GM19025 (cell line): ENCODE results near the gene TMEM121.
"Not testable (repeated sequence)": the region's sequence is repeated elsewhere in the genome, so short reads cannot be mapped to it uniquely, and the experiment has no call there.

Experiments used
- ATAC-seq: cut with Tn5 transposase; IDR thresholded peaks from one replicate; pipeline ENCODE4 v1.9.1; 2021; ENCODE audit warnings: mild to moderate bottlenecking, low read depth, moderate library complexity; ENCODE audit not compliant: unreplicated experiment

Gene TMEM121

DNA sequence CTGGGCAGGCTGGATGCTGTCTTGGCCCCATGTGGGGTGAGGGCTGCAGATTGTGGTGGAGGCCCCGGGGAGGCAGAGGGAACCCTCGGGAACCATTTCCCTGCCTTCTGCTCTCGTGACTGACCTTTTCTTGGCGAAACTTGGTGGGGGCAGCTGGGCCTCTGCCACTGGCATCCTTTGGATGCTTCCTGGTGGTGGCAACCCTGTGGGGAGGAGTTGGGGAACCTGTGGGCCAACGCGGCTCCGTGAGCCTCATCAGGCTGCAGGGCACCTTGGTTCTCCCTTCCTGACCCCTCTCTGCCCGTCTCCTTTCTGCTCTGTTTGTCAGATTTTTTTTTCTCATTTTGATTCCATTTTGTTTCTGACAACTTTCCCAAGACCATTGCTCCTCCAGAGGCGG, 14.4 kb downstream of the TMEM121 start:
- ATAC-seq = no peak

- ATAC-seq = no peak
Measured at GRCh38 chr14:105541218-105541875, 15.0 kb downstream of the TMEM121 start.

DNA sequence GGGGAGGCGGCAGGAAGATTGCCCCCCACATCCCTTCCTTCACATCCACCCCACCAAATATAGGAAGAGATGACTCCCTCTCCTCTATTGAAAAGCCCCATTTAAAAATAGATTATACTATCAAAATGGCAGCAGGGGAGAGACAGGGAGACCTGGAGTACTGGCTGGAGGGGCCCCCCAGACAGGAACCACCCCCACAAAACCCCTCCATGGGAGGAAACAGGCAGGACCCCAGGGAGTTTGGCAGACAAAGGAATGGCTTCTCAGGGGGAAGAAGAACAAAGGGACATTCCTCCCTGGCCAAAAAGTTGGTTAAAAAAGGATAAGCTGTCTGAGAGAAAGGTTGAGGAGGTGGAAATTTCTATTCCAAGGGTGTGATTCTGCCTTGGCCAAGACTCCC, 19.3 kb downstream of the TMEM121 start:
- not testable (repeated sequence) for ATAC-seq

- ATAC-seq = not testable (repeated sequence)
Measured at GRCh38 chr14:105546410-105546809, 20.0 kb downstream of the TMEM121 start.

DNA sequence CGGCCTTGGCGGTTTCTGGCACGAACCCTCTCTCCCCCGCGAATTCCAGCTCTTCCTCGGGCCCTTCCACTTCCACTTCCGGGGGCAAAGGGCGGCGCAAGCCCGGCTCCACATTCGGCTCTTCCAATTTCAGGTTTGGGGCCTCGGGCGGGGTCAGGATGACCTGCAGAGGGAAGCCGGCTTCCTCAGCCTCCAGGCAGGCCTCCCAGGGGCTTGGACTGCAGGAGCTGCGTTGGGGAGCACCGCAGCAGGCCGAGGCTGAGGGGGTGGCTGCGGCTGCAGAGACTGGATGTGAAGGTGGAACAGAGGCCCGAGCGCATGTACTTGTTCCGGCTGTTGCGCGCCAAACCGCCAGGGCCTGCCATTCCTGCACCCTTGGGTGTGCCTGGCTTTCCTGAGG, 20.7 kb downstream of the TMEM121 start:
- not testable (repeated sequence) for ATAC-seq

- ATAC-seq = no peak
Measured at GRCh38 chr14:105547741-105548169, 21.4 kb downstream of the TMEM121 start.

GRCh38 chr14:105549481-105549880, 23.1 kb downstream of the TMEM121 start:
- no peak for ATAC-seq

- no peak for ATAC-seq
Measured at GRCh38 chr14:105554022-105554421, 27.6 kb downstream of the TMEM121 start.

GRCh38 chr14:105554523-105554922, 28.1 kb downstream of the TMEM121 start:
- ATAC-seq = no peak

GRCh38 chr14:105557671-105558070, 31.3 kb downstream of the TMEM121 start:
- ATAC-seq = not testable (repeated sequence)

DNA sequence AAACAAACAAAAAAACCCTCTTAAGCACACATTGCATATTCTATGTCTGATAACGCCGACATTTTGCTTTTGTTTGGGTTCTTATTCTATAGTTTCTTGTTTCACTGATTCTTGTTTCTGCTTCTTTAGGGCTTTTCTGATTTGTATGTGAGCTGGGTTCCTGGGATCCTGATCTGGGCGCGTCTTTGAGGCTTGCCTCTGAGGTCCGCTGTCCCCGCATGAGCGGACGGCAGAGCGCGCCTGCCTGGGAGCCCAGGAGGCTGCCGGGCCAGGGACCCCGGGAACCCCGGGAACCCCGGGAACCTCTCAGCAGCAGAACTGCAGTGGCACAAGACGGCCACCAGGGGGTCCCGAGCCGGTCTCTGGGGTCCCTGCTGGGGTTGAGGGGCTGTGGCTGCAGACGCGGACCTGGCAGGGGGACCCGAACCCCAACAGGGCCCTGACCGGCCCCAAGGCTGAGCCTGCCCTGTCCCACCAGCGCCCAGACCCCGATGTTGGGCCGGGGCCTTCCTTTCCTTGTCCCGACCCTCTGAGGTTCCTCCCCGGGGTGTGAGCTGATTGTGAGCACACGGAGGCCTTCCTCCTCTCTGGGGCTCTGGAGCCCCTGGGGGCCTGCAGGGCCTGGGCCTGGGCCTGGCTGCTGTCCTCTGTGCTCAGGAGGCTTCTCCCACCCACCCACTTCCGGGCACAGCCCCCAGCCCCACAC, 32.2 kb downstream of the TMEM121 start:
- ATAC-seq = not testable (repeated sequence)

DNA sequence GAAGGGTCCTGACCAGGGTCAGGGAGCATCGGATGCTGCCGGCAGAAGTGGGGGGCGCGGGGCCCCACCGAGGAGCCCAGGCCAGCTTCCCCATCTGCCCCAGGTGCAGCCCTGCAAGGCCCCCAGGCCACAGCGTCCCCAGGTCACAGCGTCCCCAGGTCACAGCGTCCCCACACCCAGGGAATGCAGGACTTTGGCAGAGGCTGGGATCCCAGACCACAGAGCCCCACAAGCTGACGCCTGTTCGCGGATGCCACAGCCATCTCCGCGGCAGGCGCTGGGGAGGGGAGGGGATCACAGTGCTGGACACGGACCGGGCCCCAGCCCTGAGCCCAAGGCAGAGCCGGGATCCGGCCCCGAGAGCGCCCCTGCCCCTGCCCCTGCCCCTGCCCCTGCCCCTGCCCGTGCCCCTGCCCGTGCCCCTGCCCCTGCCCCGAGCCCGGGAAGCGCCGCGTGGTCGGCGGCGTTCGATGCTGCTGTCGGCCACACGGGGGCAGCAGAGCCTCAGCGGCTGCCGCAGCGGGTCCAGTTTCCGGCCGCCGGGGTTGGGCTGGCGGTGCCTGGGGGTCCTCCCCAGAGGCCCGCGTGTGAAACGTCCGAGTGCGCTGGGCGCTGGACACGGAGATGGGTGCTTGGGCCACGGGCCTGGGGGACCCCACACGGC, 33.1 kb downstream of the TMEM121 start:
- ATAC-seq = peak; percentile 50

DNA sequence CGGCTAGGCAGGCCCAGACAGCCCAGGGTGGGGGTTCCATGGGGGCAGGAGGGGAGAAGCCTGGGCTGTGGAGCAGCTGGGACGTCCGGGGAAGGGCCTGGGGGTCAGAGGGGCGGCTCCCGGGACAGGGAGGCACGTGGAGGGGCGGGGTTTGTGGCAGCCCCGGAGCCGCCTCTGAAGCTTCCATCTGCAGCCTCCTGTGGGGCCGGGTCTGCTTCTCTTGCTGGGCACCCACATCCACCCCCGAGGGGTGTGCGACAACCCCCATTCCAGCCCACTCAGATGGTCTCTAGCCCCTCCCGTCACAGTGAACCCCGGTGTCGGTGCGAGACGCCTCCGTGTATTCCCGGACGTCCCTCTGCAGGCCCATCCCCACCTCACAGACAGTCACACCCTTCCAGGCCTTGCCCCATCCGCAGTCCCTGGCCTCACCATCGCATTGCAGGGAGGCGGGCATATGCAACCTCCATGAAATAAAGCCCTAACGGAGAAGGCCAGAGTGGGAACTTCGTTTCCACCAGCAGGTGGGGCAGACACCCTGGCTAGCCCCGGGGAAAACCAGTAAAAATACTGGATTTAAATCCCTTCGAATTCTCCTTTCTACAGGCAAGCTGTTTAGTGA, 33.8 kb downstream of the TMEM121 start:
- ATAC-seq = peak; percentile 63

GRCh38 chr14:105561345-105561744, 35.0 kb downstream of the TMEM121 start:
- ATAC-seq = not testable (repeated sequence)

DNA sequence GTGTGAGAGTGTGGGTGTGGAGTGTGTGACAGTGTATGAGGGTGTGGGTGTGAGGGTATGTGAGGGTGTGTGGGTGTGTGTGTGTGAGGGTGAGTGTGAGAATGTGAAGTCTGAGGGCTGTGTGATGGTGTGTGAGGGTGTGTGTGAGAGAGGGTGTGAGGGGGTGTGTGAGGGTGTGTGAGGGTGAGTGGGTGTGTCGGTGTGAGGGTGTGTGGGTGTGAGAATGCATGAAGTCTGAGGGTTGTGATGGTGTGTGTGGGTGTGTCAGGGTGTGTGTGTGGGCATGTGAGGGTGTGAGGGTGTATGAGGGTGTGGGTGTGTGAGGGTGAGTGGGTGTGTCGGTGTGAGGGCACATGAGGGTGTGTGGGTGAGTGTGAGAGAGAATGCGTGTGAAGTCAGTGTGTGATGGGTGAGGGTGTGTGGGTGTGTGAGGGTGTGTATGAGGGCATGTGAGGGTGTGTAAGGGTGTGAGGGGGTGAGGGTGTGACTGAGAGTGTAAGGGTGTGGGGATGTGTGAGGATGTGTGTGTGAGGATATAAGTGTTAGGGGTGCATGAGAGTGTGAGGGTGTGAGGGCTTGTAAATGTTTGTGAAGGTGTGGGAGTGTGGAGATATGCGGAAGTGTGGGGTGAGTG, 36.4 kb downstream of the TMEM121 start:
- ATAC-seq = no peak

DNA sequence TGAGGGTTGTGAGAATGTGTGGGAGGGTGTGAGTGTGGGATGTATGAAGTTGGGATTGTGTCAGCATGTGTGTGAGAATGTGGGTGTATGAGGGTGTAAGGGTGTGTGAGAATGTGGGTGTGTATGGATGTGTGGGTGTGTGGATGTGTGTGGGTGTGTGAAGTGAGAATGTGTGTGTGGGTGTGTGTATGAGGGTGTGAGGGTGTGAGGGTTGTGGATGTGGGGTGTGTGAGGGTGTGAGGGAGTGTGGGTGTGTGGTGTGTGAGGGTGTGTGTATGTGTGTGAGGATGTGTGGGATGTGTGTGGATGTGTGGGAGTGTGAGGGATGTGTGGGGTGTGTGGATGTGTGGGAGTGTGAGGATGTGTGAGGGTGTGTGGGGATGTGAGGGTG, 37.0 kb downstream of the TMEM121 start:
- ATAC-seq = no peak

DNA sequence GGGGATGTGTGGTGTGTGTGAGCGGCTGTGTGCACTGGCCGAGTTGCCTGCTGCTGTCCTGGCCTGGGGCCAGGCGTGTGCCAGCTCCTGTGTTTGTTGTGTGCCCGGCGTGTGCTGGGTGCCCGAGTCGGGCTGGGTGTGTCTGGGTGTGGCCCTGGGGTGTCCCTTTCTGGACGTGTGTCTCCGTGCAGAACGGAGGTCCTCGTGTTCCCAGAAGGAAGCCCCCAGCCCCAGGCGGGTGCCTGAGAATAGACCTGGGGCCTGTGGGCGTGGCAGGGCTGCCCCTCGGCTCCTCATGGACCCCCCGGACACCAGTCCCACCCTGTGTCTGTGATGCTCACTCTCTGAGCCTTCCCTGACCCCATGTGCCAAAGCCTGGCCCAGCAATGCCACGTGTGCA, 38.2 kb downstream of the TMEM121 start:
- ATAC-seq = not testable (repeated sequence)

DNA sequence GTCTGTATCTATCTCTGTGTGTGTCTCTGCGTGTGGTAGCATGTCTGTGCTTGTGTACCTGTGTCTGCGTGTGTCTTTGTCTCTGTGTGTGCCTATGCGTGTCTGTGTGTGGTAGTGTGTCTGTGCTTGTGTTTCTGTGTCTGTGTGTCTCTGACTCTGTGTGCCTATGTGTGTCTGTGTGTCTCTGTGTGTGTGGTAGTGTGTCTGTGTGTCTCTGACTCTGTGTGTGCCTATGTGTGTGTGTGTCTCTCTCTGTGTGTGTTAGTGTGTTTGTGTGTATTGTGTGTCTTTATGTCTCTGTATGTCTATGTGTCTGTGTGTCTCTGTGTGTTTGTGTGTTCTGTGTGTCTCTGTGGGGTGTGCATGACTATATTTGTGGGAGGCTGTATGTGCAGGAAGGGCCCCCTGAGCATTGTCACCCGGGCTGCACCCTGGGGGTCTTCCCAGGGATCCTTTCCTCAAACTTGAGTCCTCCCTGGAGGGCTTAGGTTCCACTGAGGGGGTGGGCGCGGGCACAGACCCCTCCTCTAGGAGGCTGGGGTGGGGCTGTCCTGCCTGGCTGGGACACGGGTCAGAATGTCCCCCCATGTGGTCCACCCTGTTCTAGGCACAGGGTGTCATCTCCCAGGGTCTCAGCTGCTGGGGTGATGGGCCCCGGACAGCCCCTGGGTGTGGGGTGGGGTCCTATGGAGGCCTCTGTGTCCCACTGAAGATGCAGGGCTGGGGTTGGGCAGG, 39.0 kb downstream of the TMEM121 start:
- ATAC-seq = not testable (repeated sequence)

DNA sequence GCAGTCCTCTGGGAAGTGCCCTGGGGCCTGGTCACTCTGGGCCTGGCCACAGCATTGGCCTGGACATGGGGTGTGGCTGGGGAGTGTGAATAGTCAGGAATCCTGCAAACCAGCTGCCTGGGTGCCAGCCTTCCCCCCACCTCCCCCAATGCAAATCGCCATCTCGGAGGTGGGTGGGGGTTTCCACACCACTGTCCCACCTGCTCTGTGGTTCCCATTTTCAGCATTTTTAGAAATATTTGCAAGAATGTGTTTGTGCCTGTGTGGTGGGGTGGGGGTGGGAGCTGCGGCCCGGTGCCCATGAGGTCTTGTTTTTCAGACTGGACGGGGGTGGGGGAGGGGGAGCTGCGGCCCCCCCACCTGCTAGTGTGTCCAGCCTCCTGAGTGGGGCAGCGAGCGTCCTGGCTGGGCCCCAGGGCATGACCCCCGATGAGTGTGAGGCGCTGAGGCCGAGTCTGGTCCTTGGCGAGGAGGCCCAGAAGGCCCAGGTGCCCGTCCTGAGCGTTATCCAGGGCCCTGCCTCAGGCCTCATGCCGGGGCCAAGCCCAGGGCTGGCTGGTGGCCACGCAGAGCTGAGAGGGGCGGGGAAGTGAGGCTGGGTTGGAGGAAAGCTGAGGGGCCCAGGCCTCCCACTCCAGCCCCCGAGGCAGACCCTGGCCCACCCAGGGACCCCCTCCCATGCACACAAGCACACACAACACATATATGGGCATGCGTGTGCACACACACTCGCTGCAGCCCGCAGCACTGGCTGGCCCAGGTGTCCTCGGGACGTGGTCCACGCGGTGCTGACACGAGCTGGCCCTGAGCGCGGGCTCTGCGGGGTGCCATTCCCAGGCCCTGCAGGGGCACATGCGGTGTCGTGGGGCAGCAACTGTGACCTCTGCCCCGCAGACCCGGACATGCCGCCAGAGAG, 40.1 kb downstream of the TMEM121 start:
- ATAC-seq = peak; percentile 46
